ENCODE measurements around the gene SCYL2. TPM values are rescaled to one million over a fixed set of nuclear protein-coding genes. Genes with fewer than 3 reads are reported as not detected.
A peak's percentile ranks its signal among the peaks of the same experiment; 100 is the strongest.
"Not testable (repeated sequence)": the region's sequence is repeated elsewhere in the genome, so short reads cannot be mapped to it uniquely, and the experiment has no call there.

SCYL2 gene
- total RNA-seq, 1 donor from 2014 or later: 68.7 TPM

DNA sequence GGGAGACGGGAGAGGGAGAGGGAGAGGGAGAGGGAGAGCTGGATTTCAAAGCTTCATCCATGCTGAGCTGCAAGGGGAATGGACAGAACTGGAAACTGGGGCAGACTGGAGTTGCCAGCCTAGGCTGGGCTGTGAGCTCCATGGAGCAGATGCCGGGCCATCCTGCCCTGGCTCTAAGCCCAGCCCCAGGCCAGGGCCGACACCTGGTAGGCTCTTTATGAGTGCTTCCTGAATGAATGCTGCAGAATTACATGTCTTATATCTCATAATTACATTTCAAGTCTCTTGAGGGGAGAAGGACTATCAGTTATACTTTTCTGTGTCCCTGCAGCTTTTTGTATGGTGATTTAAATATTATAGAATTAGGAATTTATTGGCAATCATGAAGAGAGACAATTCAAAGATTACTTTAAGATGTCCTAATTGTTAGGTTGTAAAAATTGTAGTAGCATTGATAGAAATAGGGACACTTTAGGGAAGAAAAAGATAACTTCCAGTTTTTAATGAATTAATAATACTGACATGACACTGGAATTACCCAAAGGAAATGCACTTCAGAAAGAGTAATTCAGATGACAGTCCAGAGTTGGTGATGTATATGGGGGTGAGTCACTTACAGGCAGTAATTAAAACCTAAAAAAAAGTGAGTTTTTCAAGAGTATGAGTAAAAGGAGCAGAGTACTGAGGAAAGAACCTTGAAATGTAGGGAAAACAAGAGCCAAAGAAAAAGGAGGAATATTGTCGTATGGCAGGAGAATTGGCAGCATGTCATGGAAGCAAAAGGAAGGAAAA lies 29.0 kb downstream of the SCYL2 start:
- peaks cover 5% of the 10 kb centered on the region for H3K4me1 Mint-ChIP-seq (ENCODE audit: low read depth, unreplicated experiment)
- Histone ChIP-seq H4K20me1 (ENCODE audit: insufficient read depth, low read length) (peaks cover 13% of the 10 kb centered on the region), H3K4me3 (ENCODE audit: insufficient read depth, low read depth, low read length) (no peak overlapping the region), H3K9me3 (ENCODE audit: insufficient read depth, low read depth, low read length) (no peaks in the 10 kb centered on the region), H2AFZ (ENCODE audit: low read depth, low read length) (no peak overlapping the region), H3K4me2 (ENCODE audit: low read length) (no peak overlapping the region), H3K27me3 (ENCODE audit: insufficient read depth, low read length) (no peaks in the 10 kb centered on the region), H3K4me1 (ENCODE audit: insufficient read depth, low read length) (no peaks in the 10 kb centered on the region), H3K27ac (ENCODE audit: low read depth, low read length) (no peak overlapping the region), H3K9ac (ENCODE audit: low read length) (no peak overlapping the region), H3K36me3 (ENCODE audit: insufficient read depth, low read length) (peaks cover 10% of the 10 kb centered on the region), H3K79me2 (ENCODE audit: insufficient read depth, low read length) (peaks cover 3% of the 10 kb centered on the region)
- TF ChIP-seq, protein P1, sequence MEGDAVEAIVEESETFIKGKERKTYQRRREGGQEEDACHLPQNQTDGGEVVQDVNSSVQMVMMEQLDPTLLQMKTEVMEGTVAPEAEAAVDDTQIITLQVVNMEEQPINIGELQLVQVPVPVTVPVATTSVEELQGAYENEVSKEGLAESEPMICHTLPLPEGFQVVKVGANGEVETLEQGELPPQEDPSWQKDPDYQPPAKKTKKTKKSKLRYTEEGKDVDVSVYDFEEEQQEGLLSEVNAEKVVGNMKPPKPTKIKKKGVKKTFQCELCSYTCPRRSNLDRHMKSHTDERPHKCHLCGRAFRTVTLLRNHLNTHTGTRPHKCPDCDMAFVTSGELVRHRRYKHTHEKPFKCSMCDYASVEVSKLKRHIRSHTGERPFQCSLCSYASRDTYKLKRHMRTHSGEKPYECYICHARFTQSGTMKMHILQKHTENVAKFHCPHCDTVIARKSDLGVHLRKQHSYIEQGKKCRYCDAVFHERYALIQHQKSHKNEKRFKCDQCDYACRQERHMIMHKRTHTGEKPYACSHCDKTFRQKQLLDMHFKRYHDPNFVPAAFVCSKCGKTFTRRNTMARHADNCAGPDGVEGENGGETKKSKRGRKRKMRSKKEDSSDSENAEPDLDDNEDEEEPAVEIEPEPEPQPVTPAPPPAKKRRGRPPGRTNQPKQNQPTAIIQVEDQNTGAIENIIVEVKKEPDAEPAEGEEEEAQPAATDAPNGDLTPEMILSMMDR (IDR thresholded peaks at IDR 0.05; ENCODE audit: insufficient read depth, low read depth, low read length): no peak
- no peak for TF ChIP-seq EZH2 (IDR thresholded peaks at IDR 0.05; ENCODE audit: insufficient read depth, low read length)
- DNase-seq (ENCODE audit: low read depth) (peak; percentile 48), FAIRE-seq (no peak)
- no peak overlapping the region for H3K27ac Mint-ChIP-seq (ENCODE audit: unreplicated experiment)
- H3K27me3 Mint-ChIP-seq (ENCODE audit: low read depth, unreplicated experiment): no peaks in the 10 kb centered on the region
- no peaks in the 10 kb centered on the region for H3K9me3 Mint-ChIP-seq (ENCODE audit: unreplicated experiment)
- no peak overlapping the region for H3K4me3 Mint-ChIP-seq (ENCODE audit: unreplicated experiment)
- H3K36me3 Mint-ChIP-seq (ENCODE audit: low read depth, unreplicated experiment): peaks cover 21% of the 10 kb centered on the region

DNA sequence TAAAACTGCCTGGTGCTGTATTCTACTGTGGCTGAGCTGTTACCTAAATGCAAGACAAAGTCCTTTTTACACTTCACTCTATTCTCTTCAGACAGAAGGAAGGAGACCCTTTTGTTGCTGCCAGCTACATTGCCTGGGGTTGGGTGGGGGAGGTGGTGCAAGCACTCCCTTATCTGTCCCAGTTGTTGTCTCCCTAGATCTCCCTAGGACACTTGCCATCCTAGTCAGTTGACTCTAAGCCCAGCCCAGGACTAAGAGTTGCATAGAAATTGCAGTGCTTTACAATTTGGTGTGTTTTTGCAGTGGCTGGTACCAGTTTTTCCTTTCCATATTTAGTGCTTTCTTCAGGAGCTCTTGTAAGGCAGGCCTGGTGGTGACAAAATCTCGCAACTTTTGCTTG lies 35.1 kb downstream of the SCYL2 start:
- Mint-ChIP-seq H3K36me3 (ENCODE audit: low read depth, unreplicated experiment) (peaks cover 70% of the 10 kb centered on the region), H3K4me3 (ENCODE audit: unreplicated experiment) (no peak overlapping the region), H3K27ac (ENCODE audit: unreplicated experiment) (no peak overlapping the region), H3K4me1 (ENCODE audit: low read depth, unreplicated experiment) (no peaks in the 10 kb centered on the region), H3K27me3 (ENCODE audit: low read depth, unreplicated experiment) (no peaks in the 10 kb centered on the region), H3K9me3 (ENCODE audit: unreplicated experiment) (peaks cover 22% of the 10 kb centered on the region)
- no peak for TF ChIP-seq EZH2 (IDR thresholded peaks at IDR 0.05; ENCODE audit: insufficient read depth, low read length)
- TF ChIP-seq, protein P1 (IDR thresholded peaks at IDR 0.05; ENCODE audit: insufficient read depth, low read depth, low read length): no peak
- Histone ChIP-seq H3K79me2 (ENCODE audit: insufficient read depth, low read length) (peaks cover 14% of the 10 kb centered on the region), H2AFZ (ENCODE audit: low read depth, low read length) (no peak overlapping the region), H3K9me3 (ENCODE audit: insufficient read depth, low read depth, low read length) (no peaks in the 10 kb centered on the region), H3K27ac (ENCODE audit: low read depth, low read length) (no peak overlapping the region), H3K36me3 (ENCODE audit: insufficient read depth, low read length) (peaks cover 11% of the 10 kb centered on the region), H3K4me1 (ENCODE audit: insufficient read depth, low read length) (no peaks in the 10 kb centered on the region), H3K4me3 (ENCODE audit: insufficient read depth, low read depth, low read length) (no peak overlapping the region), H3K9ac (ENCODE audit: low read length) (no peak overlapping the region), H3K27me3 (ENCODE audit: insufficient read depth, low read length) (no peaks in the 10 kb centered on the region), H4K20me1 (ENCODE audit: insufficient read depth, low read length) (peaks cover 15% of the 10 kb centered on the region), H3K4me2 (ENCODE audit: low read length) (no peak overlapping the region)
- DNase-seq (ENCODE audit: low read depth) (no peak), FAIRE-seq (no peak)

DNA sequence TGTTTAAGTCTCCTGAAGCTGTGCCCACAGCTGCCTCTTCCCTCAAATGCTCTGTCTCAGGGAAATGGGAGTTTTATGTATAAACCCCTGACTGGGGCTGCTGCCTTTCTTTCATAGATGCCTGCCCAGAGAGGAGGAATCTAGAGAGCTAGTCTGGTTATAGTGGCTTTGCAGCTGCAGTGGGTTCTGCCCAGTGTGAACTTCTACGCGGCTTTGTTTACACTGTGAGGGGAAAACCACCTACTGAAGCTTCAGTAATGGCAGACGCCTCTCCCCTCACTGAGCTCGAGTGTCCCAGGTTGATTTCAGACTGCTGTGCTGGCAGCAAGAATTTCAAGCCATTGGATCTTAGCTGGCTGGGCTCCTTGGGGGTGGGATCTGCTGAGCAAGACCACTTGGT lies 36.9 kb downstream of the SCYL2 start:
- Mint-ChIP-seq H3K27me3 (ENCODE audit: low read depth, unreplicated experiment) (no peaks in the 10 kb centered on the region), H3K27ac (ENCODE audit: unreplicated experiment) (no peak overlapping the region), H3K4me3 (ENCODE audit: unreplicated experiment) (no peak overlapping the region), H3K36me3 (ENCODE audit: low read depth, unreplicated experiment) (peaks cover 70% of the 10 kb centered on the region), H3K9me3 (ENCODE audit: unreplicated experiment) (peaks cover 28% of the 10 kb centered on the region), H3K4me1 (ENCODE audit: low read depth, unreplicated experiment) (no peaks in the 10 kb centered on the region)
- H4K20me1 ChIP-seq (ENCODE audit: insufficient read depth, low read length): peaks cover 17% of the 10 kb centered on the region
- peaks cover 14% of the 10 kb centered on the region for H3K79me2 ChIP-seq (ENCODE audit: insufficient read depth, low read length)
- TF ChIP-seq, protein P1 (IDR thresholded peaks at IDR 0.05; ENCODE audit: insufficient read depth, low read depth, low read length): no peak
- TF ChIP-seq EZH2 (IDR thresholded peaks at IDR 0.05; ENCODE audit: insufficient read depth, low read length): no peak
- no peak overlapping the region for H3K4me2 ChIP-seq (ENCODE audit: low read length)
- peaks cover 10% of the 10 kb centered on the region for H3K36me3 ChIP-seq (ENCODE audit: insufficient read depth, low read length)
- H3K9me3 ChIP-seq (ENCODE audit: insufficient read depth, low read depth, low read length): no peaks in the 10 kb centered on the region
- H3K4me1 ChIP-seq (ENCODE audit: insufficient read depth, low read length): no peaks in the 10 kb centered on the region
- no peak overlapping the region for H3K4me3 ChIP-seq (ENCODE audit: insufficient read depth, low read depth, low read length)
- DNase-seq (ENCODE audit: low read depth) (no peak), FAIRE-seq (no peak)
- no peaks in the 10 kb centered on the region for H3K27me3 ChIP-seq (ENCODE audit: insufficient read depth, low read length)
- no peak overlapping the region for H3K27ac ChIP-seq (ENCODE audit: low read depth, low read length)
- no peak overlapping the region for H3K9ac ChIP-seq (ENCODE audit: low read length)
- H2AFZ ChIP-seq (ENCODE audit: low read depth, low read length): no peak overlapping the region

DNA sequence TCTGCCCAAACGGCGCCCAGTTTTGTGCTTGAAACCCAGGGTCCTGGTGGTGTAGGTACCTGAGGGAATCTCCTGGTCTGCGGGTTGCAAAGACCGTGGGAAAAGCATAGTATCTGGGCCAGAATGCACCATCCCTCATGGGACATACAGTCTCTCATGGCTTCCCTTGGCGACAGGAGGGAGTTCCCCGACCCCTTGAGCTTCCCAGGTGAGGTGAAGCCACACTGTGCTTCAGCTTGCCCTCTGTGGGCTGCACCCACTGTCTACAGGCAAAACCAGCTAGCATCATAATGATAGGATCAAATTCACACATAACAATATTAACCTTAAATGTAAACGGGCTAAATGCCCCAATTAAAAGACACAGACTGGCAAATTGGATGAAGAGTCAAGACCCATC lies 37.4 kb downstream of the SCYL2 start:
- not testable (repeated sequence) for H3K4me1 Mint-ChIP-seq (ENCODE audit: low read depth, unreplicated experiment); FAIRE-seq; H3K4me2 ChIP-seq (ENCODE audit: low read length); H3K27me3 Mint-ChIP-seq (ENCODE audit: low read depth, unreplicated experiment); H3K4me3 ChIP-seq (ENCODE audit: insufficient read depth, low read depth, low read length); H3K9me3 ChIP-seq (ENCODE audit: insufficient read depth, low read depth, low read length); H3K4me3 Mint-ChIP-seq (ENCODE audit: unreplicated experiment); DNase-seq (ENCODE audit: low read depth); H3K9ac ChIP-seq (ENCODE audit: low read length); H3K27ac ChIP-seq (ENCODE audit: low read depth, low read length); H3K4me1 ChIP-seq (ENCODE audit: insufficient read depth, low read length); H3K27me3 ChIP-seq (ENCODE audit: insufficient read depth, low read length); H2AFZ ChIP-seq (ENCODE audit: low read depth, low read length); H3K27ac Mint-ChIP-seq (ENCODE audit: unreplicated experiment)
- Histone ChIP-seq H3K79me2 (ENCODE audit: insufficient read depth, low read length) (peaks cover 14% of the 10 kb centered on the region), H3K36me3 (ENCODE audit: insufficient read depth, low read length) (peaks cover 10% of the 10 kb centered on the region), H4K20me1 (ENCODE audit: insufficient read depth, low read length) (peaks cover 19% of the 10 kb centered on the region)
- Mint-ChIP-seq H3K9me3 (ENCODE audit: unreplicated experiment) (peaks cover 28% of the 10 kb centered on the region), H3K36me3 (ENCODE audit: low read depth, unreplicated experiment) (peaks cover 71% of the 10 kb centered on the region)

Measured in astrocyte (in vitro differentiated cells and primary cell).